Measurements from ENCODE around the gene SBF2.

The SBF2 gene

DNA sequence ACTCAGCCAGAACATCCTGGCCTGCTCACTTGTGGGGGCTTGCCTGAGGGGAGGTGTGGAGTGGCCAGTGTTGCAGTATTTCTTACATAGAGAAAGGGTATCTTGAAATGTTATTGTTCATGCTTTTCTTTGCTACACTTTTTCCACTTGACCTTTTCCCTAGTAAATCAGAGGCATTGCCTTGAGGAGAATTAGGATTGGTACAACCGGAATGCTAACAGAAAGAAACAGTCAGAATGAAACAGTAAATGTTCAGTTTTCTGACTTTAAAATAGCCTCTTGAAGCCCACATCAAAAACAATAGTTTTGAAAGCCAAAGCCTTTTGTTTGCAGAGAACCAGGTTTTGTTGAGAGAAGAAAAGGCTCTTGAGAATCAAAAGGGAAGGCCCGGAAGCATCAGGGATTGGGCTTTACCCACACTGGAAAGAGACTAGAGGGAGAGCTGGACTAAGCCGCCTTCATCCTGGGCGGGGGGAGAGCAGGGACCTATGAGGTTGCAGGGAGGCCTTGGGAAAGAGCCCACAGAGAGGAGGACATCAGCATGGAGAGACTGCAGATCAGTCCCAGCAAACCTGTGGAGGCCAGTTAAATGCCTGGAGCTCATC, 23.2 kb upstream of the SBF2 start:
- no peak for DNase-seq

DNA sequence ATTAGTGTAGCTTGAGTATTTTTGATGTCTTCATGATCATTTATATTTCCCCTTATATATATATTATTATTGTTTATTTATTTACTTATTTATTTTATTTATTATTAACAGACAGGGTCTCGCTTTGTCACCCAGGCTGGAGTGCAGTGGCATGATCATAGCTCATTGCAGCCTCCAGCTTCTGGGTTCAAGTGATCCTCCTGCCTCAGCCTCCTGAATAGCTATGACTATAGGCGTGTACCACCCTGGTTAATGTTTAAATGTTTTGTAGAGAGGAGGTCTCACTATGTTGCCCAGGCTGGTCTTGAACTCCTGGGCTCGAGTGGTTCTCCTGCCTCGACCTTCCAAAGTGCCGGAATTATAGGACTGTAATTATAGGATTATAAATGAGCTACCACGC, 21.1 kb upstream of the SBF2 start:
- DNase-seq: no peak

DNA sequence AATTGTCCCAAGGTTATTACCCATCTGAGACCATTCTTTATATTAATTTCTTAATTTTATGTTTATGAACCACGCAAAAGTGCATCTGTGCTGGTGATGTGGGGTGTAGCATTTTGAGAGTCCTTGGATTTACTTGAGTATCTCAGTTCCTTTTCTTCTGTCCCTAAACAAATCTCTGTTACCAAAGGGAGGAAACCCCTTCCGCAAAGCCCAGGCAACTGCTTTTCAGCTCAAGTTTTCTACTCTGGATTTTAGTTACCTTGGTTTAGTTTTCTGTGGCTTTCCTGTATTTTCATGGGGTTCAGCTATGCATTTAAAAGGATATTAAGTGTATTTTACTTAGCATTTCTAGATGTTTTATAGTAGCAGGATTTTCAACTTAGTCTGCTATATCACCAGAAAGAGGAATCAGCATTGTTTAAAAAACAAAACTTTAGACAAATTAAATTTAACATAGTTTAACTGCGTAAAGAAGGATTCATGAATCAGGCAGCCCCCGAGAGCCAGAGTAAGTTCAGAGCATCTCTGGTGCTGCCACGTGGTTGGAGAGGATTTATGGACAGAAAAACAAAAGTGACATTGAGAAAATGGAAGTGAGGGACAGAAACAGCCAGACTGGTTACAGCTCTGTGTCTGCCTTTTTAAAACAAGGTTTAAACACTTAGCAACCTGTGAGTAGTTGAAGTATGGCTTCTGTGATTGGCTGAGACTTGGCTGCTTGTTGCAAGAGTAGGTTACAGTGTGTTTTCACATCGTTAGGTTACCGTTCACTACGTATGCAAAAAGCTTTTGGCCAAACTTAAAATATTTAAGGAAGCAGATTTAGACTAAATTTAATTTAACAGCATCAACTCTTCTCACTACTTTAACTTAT, 20.4 kb upstream of the SBF2 start:
- DNase-seq: no peak

DNA sequence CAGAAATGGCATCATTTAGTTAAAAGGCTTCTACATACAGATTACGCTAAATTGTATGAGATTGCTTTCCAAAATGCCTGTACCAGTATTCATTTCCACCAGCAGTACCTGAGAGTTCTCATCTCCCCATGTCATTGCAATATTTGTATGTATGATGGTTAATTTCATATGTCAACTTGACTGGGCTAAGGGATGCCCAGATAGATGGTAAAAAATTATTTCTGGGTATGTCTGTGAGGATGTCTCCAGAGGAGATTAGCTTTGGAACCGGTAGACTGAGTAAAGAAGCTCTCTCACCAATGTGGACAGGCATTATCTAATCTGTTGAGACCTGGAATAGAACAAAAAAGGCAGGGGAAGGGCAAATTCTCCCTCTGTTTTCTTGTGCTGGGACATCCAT, 17.8 kb upstream of the SBF2 start:
- no peak for DNase-seq

DNA sequence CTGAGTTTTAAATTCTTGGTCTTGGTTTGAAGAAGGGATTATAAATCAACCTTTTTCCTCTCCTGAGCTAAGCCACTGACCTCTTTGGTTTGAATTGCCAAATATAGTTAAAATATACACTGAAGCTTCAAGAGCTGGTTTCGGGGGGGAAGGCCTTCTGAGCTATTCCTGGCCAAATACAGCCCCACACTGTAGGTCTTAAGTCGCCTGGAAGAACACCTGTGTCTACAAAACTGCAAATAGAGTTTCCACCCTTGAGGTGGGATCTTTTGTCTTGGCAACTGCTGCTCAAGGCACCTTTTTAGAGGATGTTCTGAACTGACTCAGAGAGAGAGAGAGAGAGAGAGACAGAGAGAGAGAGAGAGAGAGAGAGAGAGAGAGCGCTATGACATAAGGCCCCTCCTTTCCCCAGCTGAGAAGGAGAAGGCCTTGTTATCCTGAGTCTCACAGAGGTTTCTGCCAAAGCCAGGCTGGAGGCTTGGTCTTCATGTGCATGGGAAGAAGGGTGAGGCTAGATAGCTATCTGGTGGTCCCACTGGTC, 16.4 kb upstream of the SBF2 start:
- DNase-seq: peak; percentile 62

DNA sequence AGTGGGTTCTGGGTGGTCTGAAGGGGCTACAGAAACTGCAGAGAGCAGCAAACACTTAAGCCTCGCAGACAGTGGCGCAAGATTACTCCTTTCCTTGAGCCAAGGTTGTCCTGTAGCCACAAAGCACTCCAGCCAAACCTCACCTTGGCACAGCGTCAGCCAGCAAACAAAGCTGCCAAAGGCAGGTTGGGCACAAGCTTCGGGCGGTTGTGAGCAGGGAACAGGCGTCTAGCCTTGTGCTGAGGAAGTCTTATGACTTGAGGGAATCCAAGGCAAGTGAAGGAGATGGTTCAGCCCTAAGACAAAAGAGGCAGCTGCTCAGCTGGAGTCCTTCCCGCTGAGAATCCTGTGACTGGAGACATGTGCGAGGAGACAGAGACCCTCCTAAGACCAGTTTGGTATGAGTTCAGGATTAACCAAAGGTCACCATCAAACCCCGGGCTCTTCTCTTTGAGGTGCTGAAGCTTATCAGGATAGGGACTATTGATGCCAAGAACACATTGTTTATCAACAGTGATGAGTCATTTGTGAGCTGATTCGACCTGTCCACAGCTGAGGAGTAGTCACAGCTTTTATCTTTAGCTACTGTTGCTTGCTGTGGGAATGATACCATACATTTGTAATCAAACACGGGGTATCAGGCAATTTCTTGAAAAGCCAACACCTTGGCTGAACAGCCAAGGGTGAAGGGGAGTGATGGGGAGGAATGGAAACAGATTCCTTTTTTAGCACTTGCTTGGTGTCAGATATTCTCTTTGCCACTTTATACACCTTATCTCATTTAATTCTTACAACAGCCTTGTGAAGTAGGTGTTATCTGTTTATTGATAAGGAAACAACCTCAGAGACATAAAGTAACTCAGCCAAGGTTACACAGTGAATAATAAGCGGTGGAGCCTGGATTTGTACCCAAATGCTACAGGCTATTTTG, 15.4 kb upstream of the SBF2 start:
- peak; percentile 66 for DNase-seq

DNA sequence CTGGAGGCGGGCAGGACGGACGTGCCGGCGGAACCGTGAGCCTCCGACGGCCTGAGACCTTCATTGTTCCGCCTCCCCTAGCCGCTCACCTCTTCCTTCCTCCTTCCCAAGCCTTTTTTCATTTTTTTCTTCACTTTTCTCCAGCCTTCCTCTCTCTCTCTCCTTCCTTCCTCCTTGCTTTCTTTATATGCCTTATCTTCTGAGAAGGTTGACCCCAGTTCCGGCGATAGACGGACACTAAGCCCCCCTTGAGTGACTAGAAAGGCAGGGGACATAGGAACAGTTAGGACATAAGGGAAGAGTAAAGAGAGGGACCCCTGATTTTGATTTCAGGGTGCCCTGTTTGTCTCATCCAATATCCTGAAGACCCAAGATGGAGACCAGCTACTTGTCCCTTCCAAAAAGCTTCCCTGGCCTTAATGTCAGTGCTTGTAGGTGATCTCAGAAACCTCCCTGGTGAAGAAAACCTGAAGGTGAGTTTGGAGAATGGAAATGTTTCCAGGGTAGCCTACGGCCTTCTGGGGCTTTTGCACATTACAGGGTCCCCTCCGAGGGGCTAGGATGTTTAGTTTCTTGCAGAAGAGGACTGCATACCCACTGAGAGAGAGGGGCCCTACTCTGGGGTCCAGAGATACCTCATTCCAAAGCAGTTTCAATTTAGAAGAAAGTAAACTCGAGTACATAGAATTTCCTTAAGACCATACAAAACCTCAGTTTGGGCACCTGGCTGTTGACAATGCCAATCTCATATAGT, 14.4 kb upstream of the SBF2 start:
- no peak for DNase-seq

DNA sequence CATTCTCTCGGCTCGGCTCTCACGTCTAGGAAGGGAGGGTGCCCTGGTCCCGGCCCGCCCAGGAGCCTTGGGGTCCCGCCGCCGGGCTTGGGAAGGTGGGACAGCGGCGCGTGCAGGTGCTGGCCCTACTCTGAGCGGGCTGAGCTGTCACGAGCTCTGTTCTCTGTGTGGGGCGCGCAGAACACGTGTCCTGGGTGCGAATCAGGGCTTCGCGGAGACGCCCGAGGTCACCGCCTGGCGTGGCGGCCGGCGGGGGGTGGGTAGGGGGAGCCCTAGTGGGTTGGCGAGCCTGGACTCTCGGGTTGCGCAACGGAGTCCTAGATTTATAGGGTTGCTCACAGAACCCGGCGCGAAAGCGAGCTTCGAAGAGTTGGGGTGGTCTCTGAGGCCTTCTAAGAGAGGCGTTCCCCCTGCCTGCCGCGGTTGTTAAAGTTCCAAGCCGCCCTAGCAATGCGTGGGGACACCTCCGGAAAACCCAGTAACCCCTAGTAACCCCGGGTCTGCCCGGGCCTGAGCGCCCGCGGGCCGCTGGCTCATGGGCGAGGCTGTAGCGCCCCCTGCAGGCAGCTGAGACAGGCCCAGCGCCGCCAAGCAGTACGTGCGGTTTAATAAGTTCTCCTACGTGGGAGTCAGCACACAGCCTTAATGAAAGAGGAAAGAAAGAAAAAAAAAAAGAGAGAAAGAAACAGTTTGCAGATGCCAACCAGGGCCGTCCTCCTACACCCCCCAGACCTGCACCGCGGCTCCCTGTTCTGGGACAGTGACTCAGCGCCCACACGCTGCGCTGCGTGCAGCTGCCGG, 13.6 kb upstream of the SBF2 start:
- peak; percentile 88 for DNase-seq

DNA sequence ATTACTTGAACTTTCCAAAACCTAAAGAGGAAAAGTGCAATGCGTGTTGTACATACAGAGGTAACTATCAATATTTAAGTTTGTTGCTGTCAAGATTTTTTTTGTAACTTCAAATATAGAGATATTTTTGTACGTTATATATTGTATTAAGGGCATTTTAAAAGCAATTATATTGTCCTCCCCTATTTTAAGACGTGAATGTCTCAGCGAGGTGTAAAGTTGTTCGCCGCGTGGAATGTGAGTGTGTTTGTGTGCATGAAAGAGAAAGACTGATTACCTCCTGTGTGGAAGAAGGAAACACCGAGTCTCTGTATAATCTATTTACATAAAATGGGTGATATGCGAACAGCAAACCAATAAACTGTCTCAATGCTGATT, 13.0 kb upstream of the SBF2 start:
- DNase-seq: no peak

DNA sequence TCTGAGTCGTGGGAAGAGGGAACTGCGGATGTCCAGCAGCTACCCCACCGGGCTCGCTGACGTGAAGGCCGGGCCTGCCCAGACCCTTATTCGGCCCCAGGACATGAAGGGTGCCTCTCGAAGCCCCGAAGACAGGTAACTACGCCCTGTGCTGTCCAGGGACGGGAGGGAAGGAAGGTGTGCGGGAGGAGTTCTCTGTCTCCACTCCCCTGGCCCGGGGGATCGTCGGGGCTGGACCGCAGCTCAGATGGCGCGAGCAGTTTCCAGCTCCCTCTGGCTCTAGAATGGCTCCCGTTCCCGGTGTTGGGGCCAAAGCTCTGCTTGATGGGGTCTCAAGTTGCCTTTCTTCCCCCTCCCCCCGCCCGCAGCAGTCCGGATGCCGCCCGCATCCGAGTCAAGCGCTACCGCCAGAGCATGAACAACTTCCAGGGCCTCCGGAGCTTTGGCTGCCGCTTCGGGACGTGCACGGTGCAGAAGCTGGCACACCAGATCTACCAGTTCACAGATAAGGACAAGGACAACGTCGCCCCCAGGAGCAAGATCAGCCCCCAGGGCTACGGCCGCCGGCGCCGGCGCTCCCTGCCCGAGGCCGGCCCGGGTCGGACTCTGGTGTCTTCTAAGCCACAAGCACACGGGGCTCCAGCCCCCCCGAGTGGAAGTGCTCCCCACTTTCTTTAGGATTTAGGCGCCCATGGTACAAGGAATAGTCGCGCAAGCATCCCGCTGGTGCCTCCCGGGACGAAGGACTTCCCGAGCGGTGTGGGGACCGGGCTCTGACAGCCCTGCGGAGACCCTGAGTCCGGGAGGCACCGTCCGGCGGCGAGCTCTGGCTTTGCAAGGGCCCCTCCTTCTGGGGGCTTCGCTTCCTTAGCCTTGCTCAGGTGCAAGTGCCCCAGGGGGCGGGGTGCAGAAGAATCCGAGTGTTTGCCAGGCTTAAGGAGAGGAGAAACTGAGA, 12.2 kb upstream of the SBF2 start:
- DNase-seq: peak; percentile 65

DNA sequence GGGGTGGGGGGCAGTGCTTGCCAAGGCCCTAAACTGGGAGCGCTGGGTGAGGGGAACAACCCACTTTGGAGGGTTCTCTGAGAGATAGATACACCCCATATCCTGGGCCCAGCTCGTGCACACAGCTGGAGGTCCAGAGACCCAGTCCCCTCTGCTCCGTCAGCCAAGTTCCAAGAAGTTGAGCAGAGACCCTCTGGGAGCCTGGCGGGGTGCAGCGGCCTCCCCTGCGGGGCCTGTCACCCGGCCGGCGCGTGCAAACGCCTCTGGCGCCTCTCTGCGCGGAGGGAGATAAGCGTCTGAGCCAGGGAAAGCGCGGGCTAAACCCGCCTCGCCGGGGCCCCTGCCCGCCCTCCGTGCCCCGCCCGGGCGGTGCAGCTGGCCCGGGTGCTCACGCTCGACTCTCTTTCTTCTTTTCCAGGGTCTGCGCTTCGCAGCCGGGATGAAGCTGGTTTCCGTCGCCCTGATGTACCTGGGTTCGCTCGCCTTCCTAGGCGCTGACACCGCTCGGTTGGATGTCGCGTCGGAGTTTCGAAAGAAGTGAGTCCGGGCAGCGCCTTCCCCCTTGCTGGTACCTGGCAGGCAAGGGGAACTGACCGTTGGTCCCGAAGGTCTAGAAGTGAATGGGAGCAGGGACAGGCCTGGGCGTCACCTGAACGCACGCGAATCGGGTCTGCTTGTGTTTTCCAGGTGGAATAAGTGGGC, 11.4 kb upstream of the SBF2 start:
- DNase-seq: no peak

DNA sequence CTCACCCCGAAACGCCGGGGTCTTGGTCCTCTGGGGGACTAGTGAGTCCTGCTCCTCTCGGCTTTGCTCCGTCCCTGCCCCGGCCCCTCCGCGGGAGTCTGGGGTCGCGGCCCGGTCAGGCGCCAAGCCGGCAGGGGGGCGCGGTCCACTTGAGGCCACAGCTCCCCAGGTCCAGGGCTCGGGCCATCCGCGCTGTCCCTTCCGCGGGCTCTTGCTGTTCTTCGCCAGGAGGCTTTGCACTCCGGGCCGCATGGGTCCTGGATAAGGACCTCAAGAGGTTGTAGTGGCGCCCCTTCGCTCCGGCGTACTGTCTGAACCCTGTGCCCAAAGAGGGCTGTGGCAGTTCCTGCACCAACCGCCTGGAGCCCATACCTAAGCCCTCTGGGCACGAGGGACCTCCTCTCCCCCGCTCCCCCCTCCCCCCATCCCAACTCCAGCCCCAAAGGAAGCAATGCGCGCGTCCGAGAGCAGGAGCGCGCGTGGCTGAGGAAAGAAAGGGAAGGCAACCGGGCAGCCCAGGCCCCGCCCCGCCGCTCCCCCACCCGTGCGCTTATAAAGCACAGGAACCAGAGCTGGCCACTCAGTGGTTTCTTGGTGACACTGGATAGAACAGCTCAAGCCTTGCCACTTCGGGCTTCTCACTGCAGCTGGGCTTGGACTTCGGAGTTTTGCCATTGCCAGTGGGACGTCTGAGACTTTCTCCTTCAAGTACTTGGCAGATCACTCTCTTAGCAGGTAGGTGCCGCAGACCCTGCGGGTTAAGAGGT, 10.7 kb upstream of the SBF2 start, which contains the start of gene ADM:
Gene ADM, plus strand, starts transcription at position 579 of the 767 bp plus-strand sequence. CDS start 628 bp downstream, outside the sequence.
- peak; percentile 89 for DNase-seq

DNA sequence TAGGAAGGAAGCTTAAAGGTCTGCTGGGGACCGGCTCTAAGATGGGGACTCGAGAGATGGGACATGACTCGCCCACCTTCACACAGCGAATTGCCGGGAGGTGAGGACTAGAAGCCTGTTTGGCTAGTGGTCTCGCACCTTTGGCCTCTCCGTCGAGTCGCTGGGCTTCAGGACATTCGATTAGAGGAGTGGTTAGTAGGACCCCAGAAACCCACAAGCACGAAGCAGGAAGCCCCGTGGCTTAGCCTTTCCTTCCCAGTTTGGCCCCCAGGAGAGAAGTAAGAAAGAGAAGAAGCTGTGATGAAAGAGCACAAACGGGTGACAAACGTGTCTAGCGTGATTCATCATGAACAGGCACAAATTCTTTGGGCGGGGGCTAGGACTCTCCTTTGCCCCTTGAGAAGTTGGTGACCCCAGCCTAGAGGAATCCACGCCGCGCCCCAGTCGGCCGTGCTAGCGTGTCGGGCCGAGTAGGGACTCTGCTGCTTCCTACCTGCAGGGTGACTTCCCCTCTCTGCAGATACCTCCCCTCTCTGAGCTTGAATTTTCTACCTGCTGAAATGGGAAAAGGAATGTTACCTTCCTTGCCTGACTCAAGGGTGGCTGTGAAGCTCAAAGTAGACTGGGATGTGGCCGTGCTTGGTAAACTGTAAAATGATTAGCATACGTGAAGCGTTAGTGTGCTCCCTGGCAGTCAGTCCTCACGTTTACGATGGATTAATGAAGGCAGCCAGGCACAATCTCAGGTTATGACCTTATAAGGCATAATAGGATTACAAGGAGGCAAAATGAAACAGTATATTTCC, 9.7 kb upstream of the SBF2 start:
- no peak for DNase-seq

DNA sequence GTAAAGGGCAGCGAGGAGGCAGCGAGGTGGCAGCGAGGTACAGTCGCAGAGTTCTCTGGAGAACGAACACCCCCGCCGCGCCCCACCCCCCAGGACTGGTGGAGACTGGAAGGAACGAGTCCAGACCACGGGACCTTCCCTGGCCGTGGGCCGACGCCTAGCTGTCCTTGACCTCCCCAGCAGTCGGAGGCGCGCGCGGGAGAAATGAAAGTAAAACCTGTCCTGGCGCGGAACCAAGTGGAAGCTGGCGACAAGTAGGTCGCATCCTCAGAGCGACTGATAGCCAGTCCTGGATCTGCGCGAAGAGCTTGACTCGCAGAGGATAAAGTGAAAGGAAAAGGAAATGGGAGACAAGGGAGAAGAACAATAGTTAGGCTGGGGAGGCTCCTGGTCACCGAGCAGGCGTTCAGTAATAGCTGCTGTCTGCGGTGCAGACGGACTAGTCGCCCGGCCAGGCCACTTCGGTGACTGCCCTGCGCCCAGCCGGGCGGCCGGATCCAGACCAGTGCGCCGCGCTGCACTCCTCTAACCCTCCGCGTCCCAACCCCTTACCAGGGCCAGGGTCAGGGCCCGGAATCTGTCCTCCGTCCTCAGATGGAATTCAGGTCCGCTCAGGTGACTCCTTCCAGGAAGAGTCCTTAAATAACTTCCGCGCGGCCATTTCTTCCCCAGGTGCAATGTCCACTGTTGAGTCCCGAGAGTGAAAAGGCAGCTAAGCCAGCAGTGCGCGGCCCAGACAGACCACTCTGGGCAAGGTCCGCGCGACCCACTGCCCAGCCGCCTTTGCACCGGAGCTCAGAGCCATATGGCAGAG, 8.9 kb upstream of the SBF2 start:
- DNase-seq: peak; percentile 72

DNA sequence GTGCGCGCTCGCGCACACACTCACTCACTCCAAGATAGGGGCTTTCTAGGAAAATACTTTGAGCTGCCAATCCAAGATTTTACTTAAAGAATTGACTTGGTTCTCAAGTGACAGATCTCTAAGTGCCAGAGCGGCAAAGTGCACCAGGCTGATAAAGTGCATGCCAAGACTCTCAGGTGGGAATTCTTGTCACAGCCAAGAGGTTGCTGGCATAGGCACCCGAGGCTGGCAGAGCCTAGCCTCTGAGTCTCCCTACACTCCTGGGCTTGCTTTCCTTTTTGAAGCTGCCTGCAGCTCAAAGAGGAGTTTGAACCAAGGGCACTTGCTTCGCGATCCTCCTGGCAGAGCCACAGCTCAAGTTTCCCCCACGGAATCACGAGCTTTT, 8.3 kb upstream of the SBF2 start:
- DNase-seq: no peak

DNA sequence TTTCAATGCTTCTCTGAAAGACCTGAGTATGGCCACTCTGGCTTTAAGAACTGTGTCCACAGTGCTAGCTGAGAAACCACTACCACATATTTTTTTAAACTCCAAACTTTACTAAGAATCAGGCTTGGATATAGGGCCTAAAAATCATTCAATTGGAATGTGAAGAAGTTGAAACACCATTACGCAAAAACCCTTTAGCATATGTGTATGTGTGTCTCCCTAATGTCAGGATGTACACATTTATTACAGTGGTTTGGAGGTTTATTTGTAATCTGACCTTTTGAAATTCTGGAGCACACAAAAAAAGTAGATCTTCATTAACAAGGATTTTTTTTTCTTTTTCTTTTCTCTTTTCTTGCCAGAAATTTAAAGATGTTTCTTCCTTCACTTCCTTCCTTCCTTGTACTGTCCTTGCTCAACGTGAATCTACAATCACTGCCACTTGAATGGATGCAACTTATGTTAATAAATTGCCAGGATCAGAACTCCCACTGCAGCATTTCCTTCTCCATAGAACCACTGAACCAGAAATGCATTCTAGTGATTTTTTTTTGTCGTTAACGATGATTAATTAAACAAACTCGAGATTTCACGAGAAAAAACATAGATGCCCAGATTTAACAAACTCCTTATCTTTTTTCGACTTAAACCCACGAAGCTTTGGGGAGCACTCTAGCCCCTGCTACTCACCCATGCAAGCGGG, 7.8 kb upstream of the SBF2 start:
- no peak for DNase-seq
